ENCODE data around the gene CRYM. TPM values are rescaled to one million over a fixed set of nuclear protein-coding genes. Genes with fewer than 3 reads are reported as not detected.
"Not testable (repeated sequence)": the region's sequence is repeated elsewhere in the genome, so short reads cannot be mapped to it uniquely, and the experiment has no call there.

The CRYM gene
- total RNA-seq, 4 donors from 2014 or later = 13.8 TPM; not detected in 3

- H3K4me3 ChIP-seq = no peak overlapping the region
- no peaks in the 10 kb centered on the region for H3K4me1 ChIP-seq
- no peaks in the 10 kb centered on the region for H3K36me3 ChIP-seq
- H3K9me3 ChIP-seq = no peaks in the 10 kb centered on the region
- no peak for DNase-seq
- no peak overlapping the region for H3K27ac ChIP-seq
- H3K27me3 ChIP-seq = no peaks in the 10 kb centered on the region
- intact Hi-C loops (cut with DNase I; ENCODE audit: low total_unique reads) = no loop called here
- TF ChIP-seq POLR2A (IDR thresholded peaks at IDR 0.05) (no peak), CTCF (IDR thresholded peaks at IDR 0.05) (no peak)
These were observed 2.0 kb downstream of the CRYM start for GRCh38 chr16:21276090-21276489.

GRCh38 chr16:21275529-21275928 is 2.6 kb downstream of the CRYM start:
- H3K27me3 ChIP-seq = no peaks in the 10 kb centered on the region
- no peaks in the 10 kb centered on the region for H3K9me3 ChIP-seq
- no peaks in the 10 kb centered on the region for H3K36me3 ChIP-seq
- H3K4me3 ChIP-seq = no peak overlapping the region
- TF ChIP-seq CTCF (IDR thresholded peaks at IDR 0.05) (no peak), POLR2A (IDR thresholded peaks at IDR 0.05) (no peak)
- no peak overlapping the region for H3K27ac ChIP-seq
- no peaks in the 10 kb centered on the region for H3K4me1 ChIP-seq
- no peak for DNase-seq
- intact Hi-C loops (cut with DNase I; ENCODE audit: low total_unique reads) = no loop called here

- Histone ChIP-seq H3K9me3 (no peaks in the 10 kb centered on the region), H3K27ac (no peak overlapping the region), H3K4me3 (no peak overlapping the region), H3K27me3 (no peaks in the 10 kb centered on the region), H3K4me1 (no peaks in the 10 kb centered on the region), H3K36me3 (no peaks in the 10 kb centered on the region)
- no peak for DNase-seq
- no peak for TF ChIP-seq CTCF (IDR thresholded peaks at IDR 0.05)
- TF ChIP-seq POLR2A (IDR thresholded peaks at IDR 0.05) = no peak
- intact Hi-C loops (cut with DNase I; ENCODE audit: low total_unique reads) = no loop called here
These were observed 3.8 kb downstream of the CRYM start for GRCh38 chr16:21274172-21274726.

- intact Hi-C loops (cut with DNase I; ENCODE audit: low total_unique reads); DNase-seq; H3K27ac ChIP-seq; H3K27me3 ChIP-seq; H3K4me3 ChIP-seq; H3K4me1 ChIP-seq; H3K9me3 ChIP-seq; H3K36me3 ChIP-seq: not testable (repeated sequence)
These were observed 5.3 kb downstream of the CRYM start for GRCh38 chr16:21272763-21273162.

- H3K9me3 ChIP-seq = no peaks in the 10 kb centered on the region
These were observed 5.8 kb downstream of the CRYM start for GRCh38 chr16:21272253-21272652.

More at GRCh38 chr16:21272253-21272652, 5.8 kb downstream of the CRYM start:
- TF ChIP-seq POLR2A (IDR thresholded peaks at IDR 0.05) = no peak
- no peak for TF ChIP-seq CTCF (IDR thresholded peaks at IDR 0.05)
- Histone ChIP-seq H3K4me3 (no peak overlapping the region), H3K27me3 (no peaks in the 10 kb centered on the region), H3K36me3 (no peaks in the 10 kb centered on the region), H3K4me1 (no peaks in the 10 kb centered on the region), H3K27ac (no peak overlapping the region)
- no peak for DNase-seq
- intact Hi-C loops (cut with DNase I; ENCODE audit: low total_unique reads) = no loop called here
